Measurements from ENCODE around the gene CELF1. TPM values are rescaled to one million over a fixed set of nuclear protein-coding genes. Genes with fewer than 3 reads are reported as not detected.

Gene CELF1
- total and polyA plus RNA-seq, 2 of the 13 experiments (the other 11 are each of a cell fraction or from before 2014, with no cell fraction given) = 69.0 to 80.1 TPM

GRCh38 chr11:47565340-47566148 is 12.6 kb upstream of the CELF1 start, which contains the start of gene PTPMT1 (continued):
- TF ChIP-seq ZNF580 (CRISPR knock-in tag; IDR thresholded peaks at IDR 0.05; ENCODE audit: borderline replicate concordance, low read depth) (0 out of 2 replicates have a peak, but pooled peaks have one; percentile 37), NRL (CRISPR knock-in tag; IDR thresholded peaks at IDR 0.05; ENCODE audit: borderline replicate concordance) (0 out of 2 replicates have a peak, but pooled peaks have one; percentile 18), ZFP90 (CRISPR knock-in tag; IDR thresholded peaks at IDR 0.05; ENCODE audit: borderline replicate concordance) (peak; percentile 81; the same call in 1 of the 2 replicates), WIZ (CRISPR knock-in tag; IDR thresholded peaks at IDR 0.05) (no peak), ZNF512B (CRISPR knock-in tag; IDR thresholded peaks at IDR 0.05; ENCODE audit: borderline replicate concordance) (no peak), SOX6 (IDR thresholded peaks at IDR 0.05) (no peak), SOX6 (CRISPR knock-in tag; IDR thresholded peaks at IDR 0.05) (peak; percentile 37; the same call in 1 of the 2 replicates), REST (IDR thresholded peaks at IDR 0.05; ENCODE audit: borderline replicate concordance in 1 of 2, low read depth in 1 of 2, low read length in 2 of 2) (no peak), NKX3-1 (CRISPR knock-in tag; IDR thresholded peaks at IDR 0.05) (0 out of 2 replicates have a peak, but pooled peaks have one; percentile 30), STAG1 (CRISPR knock-in tag; IDR thresholded peaks at IDR 0.05) (0 out of 2 replicates have a peak, but pooled peaks have one; percentile 6), MED13 (CRISPR knock-in tag; IDR thresholded peaks at IDR 0.05) (peak; percentile 64; the same call in 1 of the 2 replicates), FOXO1 (CRISPR knock-in tag; IDR thresholded peaks at IDR 0.05) (no peak), TIGD3 (CRISPR knock-in tag; IDR thresholded peaks at IDR 0.05; ENCODE audit: borderline replicate concordance) (no peak), ZFP36 (IDR thresholded peaks at IDR 0.05; ENCODE audit: borderline replicate concordance, low read depth, low read length, partially characterized antibody) (no peak)
- TF ChIP-seq, protein P1, sequence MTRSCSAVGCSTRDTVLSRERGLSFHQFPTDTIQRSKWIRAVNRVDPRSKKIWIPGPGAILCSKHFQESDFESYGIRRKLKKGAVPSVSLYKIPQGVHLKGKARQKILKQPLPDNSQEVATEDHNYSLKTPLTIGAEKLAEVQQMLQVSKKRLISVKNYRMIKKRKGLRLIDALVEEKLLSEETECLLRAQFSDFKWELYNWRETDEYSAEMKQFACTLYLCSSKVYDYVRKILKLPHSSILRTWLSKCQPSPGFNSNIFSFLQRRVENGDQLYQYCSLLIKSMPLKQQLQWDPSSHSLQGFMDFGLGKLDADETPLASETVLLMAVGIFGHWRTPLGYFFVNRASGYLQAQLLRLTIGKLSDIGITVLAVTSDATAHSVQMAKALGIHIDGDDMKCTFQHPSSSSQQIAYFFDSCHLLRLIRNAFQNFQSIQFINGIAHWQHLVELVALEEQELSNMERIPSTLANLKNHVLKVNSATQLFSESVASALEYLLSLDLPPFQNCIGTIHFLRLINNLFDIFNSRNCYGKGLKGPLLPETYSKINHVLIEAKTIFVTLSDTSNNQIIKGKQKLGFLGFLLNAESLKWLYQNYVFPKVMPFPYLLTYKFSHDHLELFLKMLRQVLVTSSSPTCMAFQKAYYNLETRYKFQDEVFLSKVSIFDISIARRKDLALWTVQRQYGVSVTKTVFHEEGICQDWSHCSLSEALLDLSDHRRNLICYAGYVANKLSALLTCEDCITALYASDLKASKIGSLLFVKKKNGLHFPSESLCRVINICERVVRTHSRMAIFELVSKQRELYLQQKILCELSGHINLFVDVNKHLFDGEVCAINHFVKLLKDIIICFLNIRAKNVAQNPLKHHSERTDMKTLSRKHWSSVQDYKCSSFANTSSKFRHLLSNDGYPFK (CRISPR knock-in tag; IDR thresholded peaks at IDR 0.05; ENCODE audit: borderline replicate concordance) = peak; percentile 18; the same call in 1 of the 2 replicates
